SKM-1 (cell line): ENCODE measurements around the gene ABHD17A.
"Not testable (repeated sequence)": the region's sequence is repeated elsewhere in the genome, so short reads cannot be mapped to it uniquely, and the experiment has no call there.

Experiments used
- DNase-seq: peaks from one replicate; lab custom pipeline; 2025; ENCODE audit not compliant: unreplicated experiment; lab: John Stamatoyannopoulos, UW

ABHD17A gene

DNA sequence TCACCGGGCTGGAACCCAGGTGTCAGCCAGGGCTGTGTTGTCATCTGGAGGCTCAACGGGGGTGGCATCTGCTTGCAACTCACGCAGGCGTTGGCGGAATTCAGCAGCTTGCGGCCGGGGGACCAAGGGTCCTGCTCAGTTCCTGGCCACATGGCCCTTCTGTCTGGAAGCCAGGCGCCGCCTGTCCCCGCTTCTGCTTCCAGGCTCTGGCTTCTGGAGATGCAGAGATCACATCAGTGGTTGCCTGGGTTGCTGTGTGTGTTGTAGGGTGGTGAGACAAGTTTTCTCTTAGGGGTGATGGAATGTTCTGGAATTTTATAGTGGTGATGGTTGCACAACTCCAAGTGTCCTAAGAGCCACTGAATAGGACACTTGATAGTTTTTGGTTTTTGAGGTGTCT is 24.9 kb upstream of the ABHD17A start:
- DNase-seq = no peak

DNA sequence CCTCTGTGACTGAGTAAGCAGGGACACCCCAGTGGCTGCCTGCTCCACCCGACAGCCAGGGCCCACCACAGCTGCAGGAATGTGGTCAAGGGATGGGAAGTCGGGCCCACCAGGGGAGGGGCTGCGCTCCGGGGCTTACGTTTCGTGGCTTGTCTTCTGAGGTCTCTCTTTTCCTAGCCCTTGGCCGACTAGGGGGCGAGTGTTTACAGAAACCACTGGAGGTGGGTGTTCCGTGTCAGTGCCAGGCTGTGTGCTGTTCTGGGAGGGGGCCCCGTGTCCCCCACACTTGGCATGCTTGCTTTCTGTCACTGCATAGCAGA is 24.4 kb upstream of the ABHD17A start:
- DNase-seq = no peak

DNA sequence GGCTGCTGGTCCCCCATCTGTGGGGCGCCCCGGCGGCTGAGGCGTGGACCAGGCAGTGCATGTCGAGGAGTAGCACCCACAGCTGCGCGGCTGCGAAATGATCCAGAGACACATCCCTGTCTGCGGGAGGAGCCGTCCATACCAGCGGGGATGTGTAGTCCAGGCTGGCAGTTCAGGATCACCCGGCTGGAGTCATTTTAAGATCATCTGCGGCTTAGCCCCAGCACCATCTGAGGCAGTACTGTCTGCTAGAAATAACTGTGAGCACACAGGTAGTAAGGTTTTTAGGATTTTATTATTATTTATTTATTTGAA is 23.0 kb upstream of the ABHD17A start:
- DNase-seq = no peak

DNA sequence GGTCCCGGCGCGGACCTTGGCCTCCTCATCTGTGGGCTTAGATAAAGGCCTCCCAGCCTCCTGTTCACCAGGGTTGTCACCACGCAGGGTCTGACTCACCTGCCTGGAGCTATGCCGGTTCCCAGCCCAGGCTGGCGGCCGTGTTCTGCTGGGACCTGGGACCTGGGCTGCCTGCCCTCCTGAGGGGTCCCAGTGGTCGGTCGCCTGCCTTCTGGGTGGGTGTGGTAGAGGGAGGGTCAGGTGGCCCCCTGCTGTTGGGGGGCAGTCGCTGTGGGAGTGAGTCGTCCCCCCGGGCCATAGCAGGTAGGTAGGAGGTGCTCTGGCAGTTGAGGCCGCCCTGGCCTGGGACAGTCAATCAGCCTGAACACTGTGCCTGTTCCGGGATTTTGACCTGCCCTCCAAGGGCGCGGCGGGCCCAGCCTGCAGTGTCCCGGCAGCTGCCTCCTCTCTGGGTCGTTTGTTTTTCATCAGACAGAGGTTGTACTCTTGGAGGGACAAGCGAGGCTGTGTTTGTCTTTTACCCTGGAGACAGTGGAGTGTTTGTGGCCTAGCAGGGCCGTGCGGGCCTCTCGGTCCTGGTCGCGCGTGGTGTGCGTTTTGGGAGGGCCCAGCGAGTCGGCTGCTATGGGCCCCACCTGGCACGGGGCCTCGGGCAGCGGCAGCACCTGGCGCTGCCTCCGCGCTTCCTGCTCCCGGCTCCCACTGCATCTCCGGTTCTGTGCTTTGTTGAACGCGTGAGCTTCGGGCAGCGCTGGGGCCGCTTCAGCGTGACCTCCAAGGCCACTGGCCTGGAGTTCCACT is 22.5 kb upstream of the ABHD17A start:
- DNase-seq = no peak

DNA sequence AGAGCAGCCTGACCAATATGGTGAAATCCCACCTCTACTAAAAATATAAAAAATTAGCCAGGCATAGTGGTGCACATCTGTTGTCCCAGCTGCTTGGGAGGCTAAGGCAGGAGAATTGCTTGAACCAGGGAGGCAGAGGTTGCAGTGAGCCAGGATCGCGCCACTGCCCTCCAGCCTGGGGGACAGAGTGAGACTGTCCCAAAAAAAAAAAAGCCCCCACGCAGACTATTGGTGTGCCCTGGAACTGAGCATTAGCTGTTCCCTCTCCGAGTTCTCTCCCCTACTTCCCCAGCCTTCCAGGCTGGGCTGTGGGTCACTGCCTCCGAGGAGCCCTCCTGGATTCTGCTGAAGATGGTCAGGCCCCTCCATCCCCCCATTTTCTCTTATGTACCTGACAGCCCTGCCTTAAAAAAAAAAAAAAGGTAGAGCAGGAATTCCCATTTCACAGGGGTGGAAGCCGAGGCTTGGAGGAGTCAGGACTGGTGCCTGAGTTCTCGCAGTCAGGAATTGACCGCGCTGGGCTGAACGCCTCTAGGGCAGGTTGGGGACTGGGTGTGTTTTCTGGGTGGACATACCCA is 21.8 kb upstream of the ABHD17A start:
- no peak for DNase-seq

DNA sequence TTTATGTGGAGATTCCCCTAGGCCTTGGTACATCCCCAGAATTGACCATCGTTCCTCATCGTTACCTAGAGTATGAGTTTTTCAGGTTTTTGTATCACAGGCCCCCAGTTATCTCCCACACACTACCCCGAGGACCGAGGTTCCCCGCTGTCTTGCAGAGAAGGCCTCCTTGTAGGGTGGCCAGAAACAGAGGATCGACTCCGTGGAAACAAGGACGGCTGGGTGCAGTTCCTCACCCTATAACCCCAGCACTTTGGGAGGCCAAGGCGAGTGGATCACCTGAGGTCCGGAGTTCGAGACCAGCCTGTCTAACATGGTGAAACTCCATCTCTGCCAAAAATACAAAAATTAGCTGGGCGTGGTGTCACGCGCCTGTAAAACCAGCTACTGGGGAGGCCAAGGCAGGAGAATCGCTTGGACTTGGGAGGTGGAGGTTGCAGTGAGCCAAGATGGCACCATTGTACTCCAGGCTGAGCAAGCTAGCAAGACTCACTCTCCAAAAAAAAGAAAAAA is 20.6 kb upstream of the ABHD17A start:
- DNase-seq = no peak

DNA sequence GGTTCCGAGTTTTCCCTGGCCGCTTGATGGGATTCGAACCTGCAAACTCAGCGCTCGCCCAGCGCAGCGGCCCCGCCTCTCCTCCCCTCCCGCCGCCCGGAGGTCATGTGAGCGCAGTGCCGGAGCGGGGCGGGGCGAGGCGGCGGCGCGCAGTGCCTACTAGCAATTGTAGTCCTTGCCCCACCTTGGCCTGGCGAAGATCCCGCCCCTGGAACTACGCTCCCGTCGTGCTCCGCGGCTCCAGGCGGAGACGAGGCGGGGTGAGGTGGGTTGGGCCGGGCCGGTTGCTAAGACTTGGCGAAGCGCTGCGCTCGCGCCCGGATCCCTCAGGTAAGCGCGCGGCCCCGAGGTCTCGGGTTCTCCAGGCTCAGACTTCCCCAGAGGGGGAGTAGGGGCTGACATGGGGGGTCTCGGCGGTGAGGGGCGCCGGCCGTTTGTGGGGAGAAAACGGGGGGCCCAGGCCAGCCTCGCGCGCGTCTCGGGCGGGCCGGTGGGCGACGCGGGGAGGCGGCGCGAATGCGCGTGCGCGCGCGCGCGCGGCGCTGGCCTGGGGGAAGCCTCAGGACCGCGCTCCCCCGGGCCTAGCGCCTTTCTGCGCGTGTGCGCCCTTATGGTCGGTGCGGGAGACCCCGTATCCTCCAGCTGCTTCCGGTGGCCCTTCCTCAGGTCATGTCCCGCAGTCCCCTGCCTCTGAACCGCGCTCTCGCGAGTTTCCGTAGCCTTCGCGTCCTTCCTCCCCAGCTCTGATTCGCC is 20.0 kb upstream of the ABHD17A start, which contains the start of the genes ADAT3 and SCAMP4:
TSS of gene ADAT3 (plus strand) at position 290 of the 753 bp plus-strand sequence. CDS start 6,649 bp downstream, outside the sequence.
TSS of gene SCAMP4 (plus strand) at position 290 of the 753 bp plus-strand sequence. CDS start 9,621 bp downstream, outside the sequence.
- peak; percentile 44 for DNase-seq

DNA sequence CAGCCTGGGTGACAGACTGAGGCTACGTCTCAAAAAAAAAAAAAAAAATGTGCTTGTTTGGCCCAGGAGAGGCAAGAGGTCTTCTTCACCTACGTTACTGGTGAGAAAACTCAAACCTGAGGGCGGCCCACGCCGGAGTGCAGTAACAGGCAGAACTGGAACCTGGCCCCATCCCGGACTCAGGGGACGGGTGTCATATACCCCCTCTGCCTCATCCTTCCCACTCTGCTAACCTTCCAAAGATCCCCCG is 19.5 kb upstream of the ABHD17A start:
- no peak for DNase-seq

DNA sequence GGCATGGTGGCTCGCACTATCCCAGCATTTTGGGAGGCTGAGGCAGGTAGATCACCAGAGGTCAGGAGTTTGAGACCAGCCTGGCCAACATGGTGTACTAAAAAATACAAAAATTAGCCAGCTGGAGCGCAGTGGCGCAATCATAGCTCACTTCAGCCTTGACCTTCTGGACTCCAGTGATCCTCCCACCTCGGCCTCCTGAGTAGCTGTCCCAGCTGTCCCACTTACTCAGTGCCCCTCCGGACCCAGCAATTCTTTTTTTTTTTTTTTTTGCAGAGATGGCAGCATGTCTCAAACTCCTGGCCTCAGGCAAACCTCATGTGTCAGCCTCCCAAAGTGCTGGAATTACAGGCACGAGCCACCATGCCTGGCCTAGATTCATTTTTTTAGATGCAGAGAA is 17.6 kb upstream of the ABHD17A start:
- DNase-seq = no peak

DNA sequence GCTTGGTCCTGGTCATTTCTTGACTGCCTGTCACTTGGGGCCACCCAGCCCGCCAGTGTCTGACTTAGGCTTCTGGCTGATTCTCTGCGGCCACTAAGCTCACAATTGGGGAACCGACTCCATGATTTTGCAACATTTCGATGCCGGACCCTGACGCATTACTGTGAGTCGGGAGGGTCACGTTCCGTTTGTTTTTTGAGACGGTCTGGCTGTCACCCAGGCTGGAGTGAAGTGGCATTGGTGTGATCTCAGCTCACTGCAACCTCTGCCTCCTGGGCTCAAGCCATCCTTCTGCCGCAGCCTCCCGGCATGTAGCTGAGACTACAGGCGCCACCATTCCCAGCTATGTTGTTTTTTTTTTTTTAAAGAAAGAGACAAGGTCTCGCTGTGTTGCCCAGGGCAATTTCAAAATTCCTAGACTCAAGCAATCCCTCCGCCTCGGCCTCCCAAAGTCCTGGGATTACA is 16.7 kb upstream of the ABHD17A start:
- peak; percentile 38 for DNase-seq

DNA sequence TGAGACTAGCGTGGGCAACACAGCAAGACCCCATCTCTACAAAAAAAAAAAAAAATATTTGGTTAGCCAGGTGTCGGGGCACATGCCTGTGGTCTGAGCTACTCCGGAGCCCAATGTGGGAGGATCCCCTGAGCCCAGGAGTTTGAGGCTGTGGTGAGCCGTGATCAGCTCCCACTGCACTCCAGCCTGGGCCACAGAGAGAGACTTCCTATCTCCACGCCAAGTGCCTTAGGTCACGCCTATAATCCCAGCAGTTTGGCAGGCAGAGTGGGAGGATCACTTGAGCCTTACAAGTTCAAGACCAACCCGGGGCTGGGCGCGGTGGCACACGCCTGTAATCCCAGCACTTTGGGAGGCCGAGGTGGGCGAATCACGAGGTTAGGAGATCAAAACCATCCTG is 11.2 kb upstream of the ABHD17A start:
- no peak for DNase-seq

DNA sequence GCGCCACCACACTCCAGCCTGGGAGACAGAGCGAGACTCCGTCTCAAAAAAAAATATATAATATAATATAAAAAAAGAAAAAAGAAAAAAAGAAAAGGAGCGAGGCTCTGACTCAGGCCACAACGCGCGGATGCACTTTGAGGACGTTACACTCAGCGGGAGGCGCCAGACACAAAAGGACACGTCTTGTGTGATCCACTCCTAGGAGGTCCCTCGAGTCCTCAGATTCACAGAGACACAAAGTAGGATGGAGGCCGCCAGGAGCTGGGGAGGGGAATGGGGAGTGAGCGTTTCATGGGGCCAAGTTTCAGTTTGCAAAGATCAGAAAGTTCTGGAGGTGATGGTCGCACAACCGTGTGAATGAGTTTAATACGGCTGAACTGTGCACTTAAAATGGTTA is 8.5 kb upstream of the ABHD17A start:
- no peak for DNase-seq

DNA sequence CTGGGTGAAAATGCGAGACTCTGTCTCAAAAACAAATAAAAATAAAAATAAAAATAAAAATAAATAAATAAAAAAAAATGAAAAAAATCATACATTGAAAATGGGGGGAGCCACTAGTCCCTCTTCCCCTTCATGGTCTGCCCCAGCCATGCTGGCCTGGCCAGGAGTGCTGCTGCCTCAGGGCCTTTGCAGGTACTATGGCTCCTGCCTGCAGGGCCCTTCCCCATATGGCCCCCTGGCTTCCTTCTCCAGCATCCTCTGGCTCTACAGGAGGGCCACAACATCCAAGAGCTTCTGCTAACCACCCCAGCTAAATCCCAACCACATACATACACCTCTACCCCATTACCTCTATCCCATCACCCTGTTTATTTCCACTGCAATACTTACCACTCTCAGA is 4.6 kb upstream of the ABHD17A start:
- DNase-seq = no peak

DNA sequence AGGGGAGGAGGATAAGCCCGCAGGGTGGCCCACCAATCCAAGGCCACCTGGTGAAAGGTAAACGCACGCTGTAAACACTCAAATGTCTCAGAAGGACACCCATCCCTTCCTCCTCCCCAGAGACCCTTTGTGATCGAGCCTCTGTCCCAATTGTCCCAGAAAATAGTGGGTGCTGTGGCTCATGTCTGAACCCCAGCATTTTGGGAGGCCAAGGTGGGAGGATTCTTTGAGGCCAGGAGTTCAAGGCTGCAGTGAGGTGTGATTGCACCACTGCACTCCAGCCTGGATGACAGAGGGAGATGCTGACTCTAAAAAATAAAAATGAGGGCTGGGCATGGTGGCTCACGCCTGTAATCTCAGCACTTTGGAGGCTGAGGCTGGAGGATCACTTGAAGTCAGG is 3.1 kb upstream of the ABHD17A start:
- no peak for DNase-seq

DNA sequence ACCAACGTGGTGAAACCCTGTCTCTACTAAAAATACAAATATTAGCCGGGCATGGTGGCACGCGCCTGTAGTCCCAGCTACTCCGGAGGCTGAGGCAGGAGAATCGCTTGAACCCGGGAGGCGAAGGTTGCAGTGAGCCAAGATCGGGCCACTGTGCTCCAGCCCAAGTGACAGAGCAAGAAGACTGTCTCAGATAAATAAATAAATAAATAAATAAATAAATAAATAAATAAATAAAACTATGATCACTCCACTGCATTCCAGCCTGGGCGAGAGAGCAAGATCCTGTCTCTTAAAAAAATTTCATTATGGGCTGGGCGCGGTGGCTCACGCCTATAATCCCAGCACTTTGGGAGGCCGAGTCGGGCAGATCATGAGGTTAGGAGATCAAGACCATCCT is 1.1 kb upstream of the ABHD17A start:
- not testable (repeated sequence) for DNase-seq

DNA sequence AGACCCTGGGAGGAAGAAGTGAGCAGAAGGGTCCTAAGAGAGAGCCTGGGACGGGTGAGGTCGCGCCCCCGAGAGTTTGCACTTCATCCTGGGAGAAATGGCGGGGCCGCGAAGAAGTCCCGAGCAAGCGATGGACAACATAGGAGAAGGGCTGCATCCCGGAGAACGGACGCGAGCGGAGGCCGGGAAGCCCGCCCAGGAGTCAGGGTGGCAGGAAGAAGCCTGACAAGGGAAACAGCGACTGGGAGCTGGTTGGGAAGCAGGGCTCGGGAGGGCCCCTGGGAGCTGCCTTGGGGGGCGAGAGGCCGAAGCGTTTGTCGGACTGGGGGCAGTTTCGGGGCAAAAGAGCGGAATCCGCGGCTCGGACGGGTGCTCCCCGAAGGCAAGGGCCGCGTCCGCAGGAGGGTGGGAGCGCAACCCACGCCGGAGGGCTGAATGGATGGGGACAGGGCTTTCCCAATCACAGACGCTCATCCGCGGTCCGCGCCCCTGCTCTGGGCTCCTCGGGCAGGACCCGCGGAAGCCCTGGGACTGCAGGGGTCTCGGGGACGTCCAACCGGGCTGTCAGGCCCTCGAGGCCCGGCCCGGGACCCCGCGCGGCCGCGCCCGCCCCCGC is 469 bp downstream of the ABHD17A start:
- DNase-seq = no peak

DNA sequence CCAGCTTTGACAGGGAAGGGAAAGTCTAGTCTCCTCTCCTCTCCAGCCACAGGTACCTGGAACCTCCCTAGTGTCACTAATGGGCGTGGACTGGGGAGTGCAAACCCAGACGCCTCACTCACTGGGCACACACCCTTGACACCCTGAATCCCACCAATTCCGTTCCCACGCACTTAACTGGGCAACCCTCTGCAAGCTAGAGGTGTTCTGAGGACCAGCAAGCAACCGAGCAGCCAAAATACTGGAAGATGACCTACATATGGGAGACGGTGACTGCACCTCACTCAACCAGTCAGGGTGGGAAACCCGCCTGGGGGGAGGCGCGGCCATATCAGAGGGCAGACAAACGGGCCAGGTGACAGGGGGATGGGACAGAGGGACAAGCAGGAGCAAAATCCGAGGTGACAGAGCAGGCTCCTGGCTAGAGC is 991 bp downstream of the ABHD17A start:
- no peak for DNase-seq

DNA sequence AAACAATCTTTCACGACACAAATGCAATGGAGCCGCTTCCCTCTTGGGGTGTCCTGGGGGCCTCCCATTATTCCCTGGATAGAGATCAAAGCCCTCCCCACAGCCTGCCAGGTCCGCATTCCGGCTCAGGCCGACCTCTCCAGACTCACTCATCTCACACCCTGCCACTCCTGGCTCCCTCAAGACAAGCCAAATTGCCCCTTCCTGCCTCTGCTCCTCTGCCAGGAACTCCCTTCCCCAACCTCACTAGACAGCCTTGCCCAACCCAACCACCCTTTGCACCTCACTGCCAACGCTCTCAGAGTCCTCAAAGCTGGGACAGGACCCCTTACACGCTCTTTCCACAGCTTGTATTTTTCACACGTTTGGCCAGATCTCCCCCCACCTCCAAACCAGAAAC is 1.5 kb downstream of the ABHD17A start:
- no peak for DNase-seq

DNA sequence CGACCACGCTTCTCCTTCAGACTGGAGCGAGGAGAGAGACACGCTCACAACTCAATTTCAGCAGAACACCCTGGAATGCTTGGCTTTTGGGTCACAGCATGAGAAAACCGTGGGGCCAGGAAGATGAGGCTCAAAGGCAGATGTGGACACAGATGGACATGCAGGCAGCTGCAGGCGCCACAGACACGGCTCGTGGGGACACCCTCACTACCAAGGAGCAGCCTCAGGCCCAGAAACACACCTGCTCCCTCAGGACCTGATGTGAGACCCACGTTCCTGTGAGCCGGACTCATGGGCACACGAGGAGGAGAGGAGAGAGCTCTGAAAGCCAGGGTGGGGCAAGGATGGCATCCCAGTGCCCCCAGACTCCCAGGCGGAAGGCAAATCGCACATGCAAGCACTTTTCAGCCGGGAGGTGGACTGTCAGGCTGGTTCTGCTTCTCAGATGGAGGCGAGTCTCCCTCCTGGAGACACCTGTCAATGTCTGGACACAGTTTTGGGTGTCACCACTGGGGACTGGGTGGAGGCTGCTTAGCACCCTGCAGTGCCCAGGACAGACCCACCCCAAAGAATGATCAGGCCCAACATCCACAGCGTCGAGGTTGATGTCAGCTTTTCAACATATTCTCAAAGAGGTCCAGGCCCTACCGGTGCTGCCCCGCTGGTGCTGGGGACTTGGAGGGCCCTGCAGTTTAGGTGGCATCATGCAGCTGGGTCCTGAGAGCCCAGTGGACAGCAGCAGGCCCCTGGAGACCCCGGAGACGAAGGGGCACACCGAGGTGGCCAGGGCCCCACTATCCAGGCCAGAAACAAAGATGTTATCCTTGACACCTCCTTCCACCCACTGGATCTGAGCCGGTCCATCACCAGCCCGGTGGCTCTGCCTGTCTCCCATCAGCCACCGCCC is 2.3 kb downstream of the ABHD17A start:
- DNase-seq = no peak

DNA sequence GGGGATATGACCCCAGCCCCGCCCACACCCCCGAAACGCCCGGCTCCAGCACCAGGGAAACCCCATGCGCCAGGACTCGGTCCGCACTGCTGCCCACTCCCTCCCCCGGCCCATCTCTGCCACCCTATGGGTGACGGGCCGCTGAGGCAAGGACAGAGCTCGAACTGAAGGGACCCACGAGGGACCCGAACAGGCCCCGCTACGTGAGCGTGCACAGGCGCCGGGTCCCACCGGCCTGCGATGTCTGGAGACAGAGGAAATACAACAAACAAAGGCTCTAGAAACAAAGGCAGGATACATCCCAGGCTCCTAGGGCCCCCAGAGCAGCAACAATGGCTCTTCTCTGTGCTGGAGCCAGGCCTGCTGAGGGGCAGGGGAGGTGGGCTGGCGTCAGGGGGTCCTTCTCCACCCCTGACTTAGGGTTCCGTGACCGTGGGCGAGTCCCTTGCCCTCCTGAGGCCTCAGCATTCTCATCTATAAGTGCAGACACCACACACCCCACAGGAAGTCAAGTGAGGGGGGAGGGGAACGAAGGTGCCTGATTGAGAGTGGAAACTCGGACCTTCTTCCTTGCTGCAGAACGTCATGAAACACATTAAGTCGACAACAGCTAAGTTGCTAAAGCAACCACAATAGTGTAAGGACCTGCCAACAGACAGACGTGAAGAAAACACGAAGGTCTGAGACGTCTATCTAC is 3.1 kb downstream of the ABHD17A start:
- no peak for DNase-seq
